ENCODE data around the gene MEF2C.

Gene MEF2C

DNA sequence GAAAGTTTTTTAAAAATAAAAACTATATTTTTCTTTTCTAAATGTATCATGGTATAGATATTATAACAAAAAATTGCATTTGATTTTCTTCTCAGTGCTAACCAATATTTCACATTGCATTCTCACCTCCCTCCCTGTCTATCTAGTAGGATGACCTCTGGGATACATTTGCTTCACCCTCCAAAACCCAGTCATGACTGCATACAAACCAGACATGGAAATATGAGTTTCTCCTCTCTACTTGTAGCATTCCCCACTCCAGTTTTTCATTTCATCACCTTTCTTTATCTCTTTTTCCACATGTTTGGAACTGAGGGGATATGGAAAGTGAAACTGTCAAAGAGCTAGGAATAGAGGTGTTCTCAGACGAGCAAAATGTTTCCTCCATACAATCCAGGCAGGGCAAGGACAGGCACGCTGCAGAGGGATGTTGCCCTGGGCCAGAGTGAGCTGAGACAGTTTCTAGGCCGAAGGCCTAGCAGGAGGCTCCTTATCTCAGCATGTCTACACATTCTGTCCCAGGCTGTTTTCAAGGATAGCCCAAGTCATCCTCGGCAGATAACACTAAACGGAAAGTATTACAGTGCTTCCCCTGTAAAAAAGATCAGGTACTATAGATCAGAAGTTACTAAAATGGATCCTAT, 46.7 kb downstream of the MEF2C start:
- intact Hi-C loops (cut with DNase I), result loop anchor here (5.0 kb wide), 1 partner anchor 41 kb away; no protein-coding TSS in a partner anchor
- peak in 1 of 10 donors; percentile 55 for DNase-seq

DNA sequence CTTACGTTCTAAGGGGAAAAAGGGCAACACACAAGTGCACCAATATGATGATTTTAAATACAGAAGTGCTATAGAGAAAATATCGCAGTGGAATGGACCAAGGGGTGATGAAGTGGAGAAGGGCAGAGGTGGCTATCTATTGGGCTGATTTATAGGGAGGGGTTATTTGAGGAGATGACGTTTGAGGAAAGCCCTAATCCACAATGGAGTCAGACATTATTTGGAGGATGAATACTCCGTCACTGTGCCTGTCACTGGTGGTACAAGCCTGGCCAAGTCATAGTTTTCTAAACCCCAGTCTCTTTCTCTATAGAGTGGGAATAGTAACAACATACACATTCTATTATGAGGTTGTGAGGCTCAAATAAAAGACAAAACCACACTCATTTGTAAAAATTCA, 48.5 kb downstream of the MEF2C start:
- DNase-seq, result no peak
- intact Hi-C loops (cut with DNase I), result no loop called here

DNA sequence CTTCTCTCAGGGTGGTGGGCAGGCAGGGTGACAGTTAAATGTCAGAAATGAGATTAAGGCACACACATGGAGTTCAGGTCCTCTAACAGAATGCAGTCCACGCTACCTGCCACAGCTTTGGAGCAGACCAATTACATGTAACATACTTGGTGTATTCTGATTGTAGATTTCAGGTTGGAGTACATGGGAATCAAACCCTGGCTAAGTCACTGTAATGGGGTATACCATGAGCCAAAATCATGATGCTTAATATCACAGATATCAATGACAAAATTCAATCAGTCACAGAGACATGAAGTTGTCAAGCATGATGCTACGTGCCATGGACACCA, 48.9 kb downstream of the MEF2C start:
- intact Hi-C loops (cut with DNase I), result no loop called here
- no peak for DNase-seq

DNA sequence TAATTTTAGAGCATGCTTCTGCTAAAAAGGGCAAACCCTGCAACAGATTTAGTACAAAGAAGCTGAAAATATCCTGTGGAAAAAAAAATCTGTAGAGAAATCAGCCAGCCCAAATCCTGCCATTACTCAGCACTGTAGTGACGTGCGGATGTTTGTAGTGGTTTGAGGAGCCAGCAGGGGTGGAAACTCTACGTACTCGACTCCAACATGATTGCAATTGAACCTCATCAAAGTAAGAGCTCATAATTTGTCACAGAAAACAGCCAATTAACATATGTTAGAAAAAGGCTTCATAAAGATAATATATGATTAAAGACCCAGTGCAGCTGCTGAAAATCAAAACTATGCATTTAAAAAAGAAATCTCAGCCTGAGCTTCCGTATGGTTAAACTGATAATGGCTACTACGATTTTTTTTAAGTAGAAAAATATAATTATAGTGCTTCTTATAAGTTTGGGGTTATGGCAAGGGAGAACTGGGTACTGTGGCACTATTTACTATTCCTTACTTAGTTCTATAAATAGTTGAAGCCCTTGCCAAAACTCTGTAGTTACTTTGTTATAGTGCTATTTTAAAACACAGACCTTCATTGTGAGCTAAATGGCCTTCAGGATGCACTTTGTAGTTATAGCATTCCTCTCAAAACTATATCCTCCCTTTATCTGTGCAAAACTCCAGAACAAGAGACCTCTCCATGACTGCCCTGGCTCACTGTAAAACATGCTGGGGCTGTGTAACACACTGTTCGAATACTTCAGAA, 49.4 kb downstream of the MEF2C start:
- intact Hi-C loops (cut with DNase I), result no loop called here
- peak in 3 of 10 donors; percentile 30 to 82 (median 52) for DNase-seq

DNA sequence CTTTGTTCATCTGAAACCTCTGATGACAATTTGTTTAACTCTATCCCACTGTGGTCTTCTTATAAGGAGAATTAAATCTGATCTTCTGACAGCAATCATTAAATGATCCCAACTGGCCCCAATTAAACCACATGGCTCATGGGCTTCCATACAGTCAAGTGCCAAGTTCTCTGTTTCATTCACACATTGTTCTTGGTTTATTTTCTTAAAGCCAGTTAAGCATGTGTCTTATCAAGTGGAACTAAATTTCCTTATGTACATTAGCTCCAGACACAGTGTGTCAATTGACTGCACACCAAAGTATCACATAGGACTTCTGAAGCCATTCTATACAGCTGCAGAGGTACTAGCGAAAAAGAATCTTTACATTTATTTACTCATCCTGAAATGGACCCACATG, 51.2 kb downstream of the MEF2C start:
- intact Hi-C loops (cut with DNase I), result no loop called here
- no peak for DNase-seq

DNA sequence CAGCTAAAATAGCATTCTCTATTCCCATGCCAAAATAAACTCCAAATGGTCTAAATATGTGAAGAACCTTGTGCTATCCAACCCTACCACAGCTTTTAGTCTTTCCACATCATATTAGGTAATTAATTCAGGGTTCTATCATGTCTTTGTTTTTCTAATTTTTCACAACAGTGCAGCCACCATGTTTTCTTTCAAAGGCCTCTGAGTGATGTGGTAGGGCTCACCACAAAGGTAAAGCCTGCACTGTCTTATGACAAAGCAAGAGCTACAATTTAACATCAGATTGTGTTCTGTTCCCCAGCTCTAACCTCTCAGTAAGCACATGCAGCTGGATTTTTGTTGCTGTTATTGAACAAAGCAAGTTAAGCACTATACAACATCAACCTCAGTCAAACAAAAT, 52.4 kb downstream of the MEF2C start:
- DNase-seq, result no peak
- intact Hi-C loops (cut with DNase I), result no loop called here

DNA sequence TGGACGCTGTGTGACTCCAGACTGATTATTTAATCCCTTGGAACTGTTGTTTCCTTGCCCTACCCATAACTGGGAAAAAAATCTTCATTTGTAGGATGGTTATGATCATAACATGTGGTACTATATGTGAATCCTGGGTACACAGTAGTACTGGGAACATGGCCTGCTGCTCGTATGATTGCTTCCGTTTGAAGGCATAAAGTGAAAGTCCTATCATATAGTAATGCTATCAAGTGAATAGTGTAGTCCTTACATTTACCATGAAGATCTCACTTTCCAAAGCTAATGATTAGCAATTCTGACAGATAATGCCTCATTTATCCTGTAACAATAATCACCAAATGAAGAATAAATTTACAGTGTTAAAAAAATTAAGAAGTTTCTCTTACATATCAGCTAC, 53.2 kb downstream of the MEF2C start:
- DNase-seq, result no peak
- intact Hi-C loops (cut with DNase I), result no loop called here

DNA sequence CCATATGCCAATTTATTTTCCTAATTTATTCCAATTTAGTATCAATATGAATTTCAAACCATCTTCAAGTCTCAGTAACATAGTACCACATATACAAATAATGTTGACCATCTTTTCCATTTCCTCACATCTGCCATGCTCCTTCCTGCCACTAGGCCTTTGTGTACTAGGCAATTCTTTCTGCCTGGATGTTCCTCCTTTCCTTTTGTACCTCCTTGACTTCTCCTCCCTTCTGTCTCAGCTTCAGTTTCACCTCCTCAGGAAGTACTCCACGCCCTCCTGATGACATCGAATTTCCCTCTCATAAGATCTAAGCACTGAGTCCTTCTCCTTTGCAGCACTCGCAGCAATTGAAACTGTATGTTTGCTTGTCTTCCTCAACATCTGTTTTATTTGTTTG, 53.9 kb downstream of the MEF2C start:
- intact Hi-C loops (cut with DNase I), result no loop called here
- DNase-seq, result no peak

DNA sequence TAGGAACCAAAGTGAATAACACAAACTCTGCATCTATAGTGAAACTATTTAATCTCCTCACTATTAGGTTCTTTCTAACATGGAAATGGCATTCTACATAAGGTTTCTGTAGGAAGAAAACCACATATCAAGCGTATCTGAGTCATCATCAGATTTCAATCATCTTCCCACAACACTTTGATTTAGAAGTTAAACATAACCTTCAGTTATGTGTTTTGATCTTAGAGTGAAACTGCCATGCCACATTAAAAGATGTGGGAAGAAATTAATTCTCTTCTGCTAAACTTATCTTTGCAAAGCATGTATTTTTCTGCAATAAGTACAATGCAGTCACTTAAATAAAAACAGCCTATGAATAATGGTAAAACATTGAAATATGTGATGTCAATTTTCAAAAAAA, 55.0 kb downstream of the MEF2C start:
- no peak for DNase-seq
- intact Hi-C loops (cut with DNase I), result no loop called here

DNA sequence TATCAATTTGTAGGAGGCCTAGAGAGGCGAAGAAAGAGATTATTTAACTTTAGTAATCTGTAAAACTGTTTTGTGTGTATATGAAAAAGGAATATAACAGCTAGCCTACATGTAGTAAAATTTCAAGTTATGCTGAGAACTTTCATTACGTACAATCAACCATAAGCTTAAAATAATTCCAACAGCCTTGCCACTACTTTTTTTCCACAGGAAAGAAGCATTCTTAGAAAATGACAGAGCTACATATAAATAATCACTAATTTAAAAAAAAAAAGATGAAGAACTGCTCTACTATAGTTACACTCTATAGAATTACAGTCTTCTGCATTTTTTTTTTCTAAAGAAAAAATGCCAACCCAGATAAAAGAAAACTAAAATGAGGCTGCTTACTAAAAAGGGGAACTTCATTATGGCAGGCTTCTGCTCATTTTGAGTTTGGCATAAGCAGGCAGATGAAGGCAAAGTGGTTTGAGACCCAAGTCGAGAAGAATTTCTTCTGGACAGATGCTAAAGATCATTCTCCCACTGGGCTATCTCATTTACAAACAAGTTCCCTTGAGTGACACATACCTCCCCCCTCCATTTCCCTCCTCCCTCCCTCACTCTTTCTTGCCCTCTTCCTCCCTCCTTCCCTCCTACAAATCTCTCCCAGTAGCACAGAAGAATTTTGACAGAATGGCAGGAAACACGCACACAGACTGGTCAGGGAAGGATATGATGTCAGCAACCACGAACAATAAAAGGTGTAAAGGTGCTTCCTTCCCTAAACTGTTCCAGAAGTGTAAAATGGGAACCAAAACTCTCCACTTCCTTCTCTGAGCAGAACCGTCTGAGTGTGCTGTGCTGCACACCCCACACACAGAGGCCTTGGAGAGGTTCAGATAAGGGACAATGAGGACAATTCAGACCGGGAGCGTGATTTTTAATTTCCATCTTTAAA, 56.1 kb downstream of the MEF2C start:
- DNase-seq, result peak in 2 of 10 donors; percentile 57 to 75

DNA sequence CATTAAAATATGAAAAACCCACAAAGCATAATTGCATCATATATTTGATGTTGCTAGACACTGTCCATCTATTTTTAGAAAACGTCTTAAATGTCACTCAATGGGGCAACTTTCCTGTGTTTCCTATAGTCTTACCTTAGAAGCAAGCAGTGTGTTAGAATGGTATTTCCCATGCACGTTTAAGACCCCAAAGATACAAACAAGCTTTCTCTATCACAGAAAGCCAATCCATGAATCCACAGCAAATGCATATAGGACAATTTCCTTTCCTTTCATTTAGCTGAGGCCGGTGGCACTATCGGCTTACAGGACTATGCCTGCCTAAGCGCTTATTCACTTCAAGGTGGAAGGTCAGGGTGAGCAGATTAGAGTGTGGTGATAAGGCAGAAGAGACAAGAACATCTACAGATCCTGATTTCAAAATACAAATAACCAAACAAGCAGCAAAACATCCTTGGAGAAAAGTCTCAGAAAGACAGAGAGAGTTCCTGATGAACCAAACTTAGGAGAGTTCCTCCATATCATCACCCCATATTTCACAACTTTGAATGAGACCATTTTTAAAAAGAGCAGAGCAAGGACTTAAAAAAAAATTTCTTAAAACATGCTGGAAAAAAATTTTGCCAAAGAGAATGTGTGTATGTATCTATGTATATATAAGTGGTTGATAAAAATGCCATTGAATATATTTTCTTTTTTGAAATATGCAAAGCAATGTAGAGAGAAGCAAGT, 57.2 kb downstream of the MEF2C start:
- no peak for DNase-seq
- intact Hi-C loops (cut with DNase I), result no loop called here

More for the DNA sequence above, 56.1 kb downstream of the MEF2C start:
- intact Hi-C loops (cut with DNase I), result no loop called here

DNA sequence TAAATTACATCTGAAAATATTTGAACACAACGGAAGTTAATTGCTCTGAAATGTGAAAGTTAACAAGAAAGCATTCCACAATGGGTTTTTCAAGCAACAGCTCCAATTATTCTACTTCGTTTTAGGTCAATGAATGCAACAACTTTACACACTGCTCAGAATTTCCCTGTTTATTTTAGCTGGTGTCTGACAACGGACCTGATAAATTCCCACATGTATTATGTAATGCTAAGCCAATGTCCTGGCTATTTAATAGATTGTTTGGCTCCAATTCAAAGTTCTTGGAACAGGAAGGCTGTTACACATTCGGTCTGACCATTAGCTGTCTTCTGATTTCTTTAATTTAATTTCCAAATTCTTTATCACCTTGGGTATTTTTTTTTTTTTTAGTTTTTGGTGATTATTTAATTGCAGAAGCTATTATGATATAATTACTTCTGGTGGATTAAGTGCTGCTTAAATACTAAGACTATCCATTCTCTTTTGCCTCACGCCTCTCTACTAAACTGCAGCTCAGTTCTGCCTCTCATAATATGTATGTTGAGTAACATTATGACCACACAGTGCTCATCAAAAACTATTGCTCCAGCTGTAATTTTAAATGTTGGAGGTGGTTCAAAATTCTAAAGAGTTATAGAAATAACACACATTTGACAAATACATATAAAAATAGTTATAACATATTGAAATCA, 57.9 kb downstream of the MEF2C start:
- no peak for DNase-seq
- intact Hi-C loops (cut with DNase I), result no loop called here

DNA sequence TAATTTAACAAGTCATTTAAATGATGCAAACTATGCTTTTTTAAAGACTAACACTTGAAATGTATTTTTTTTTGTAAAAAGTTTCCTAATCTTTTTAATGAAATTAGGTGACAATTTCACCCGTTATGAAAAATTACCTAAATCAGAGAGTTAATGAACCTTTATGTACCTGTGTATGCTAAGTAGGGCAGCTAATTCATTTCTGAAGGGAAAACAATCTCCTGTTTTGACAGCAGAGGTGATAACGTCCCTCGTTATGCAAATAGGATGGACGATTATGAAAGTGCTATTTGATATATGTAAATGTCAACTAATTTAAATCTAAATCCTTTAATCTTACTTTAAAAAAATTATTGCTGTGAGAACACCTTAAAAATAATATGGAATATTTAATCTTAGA, 58.8 kb downstream of the MEF2C start:
- intact Hi-C loops (cut with DNase I), result no loop called here
- no peak for DNase-seq

DNA sequence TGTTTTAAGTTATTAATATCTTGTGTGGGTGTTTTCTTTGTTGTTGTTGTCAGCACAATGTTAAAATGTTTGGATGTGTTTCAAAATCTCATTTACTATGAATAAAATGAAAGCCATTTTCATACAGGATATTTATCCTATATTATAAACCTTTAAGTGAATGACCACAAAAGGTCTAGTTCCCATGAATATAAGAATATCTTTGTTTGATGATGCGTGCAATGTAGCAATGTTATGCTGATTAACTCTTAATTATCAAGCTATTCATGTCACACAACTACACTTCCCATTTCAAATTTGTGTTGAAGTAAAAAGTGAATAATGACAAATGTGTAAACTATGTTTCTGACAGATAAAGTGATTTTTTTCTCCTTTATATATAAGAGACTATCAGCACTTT, 59.8 kb downstream of the MEF2C start:
- no peak for DNase-seq
- intact Hi-C loops (cut with DNase I), result no loop called here

DNA sequence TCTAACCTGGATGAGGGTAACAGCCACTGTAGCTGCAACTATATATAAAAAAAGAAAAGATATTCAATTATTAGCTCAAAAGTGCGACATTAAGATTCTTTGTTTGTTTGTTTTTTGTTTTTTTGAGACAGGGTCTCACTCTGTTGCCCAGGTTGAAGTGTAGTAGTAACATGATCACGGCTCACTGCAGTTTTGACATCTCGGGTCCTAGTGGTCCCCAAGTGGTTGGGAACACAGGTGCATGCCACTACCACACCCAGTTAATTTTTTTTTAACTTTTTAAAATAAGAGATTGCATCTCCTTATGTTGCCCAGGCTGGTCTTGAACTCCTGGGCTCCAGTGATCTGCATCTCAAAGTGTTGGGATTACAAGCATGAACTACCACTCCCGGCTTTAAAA, 61.8 kb downstream of the MEF2C start:
- DNase-seq, result no peak
- intact Hi-C loops (cut with DNase I), result no loop called here

DNA sequence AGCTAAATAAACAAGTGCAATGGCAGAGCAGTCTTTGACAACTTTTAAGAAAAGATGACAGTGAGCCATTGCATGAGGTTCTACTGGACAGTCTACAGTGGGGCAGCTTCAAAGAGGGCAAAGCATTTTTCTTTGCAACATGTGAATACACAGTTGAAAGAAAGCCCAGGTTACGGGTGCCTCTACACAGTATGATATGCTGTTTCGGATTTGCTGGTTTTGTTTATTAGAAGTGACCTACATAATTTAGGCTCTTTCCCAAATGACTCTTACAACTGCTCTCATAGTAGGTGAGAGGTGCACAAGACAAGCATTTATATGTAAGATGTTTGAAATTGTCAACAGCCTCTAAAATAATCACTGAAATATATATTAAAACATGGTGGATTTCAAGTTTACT, 62.4 kb downstream of the MEF2C start:
- intact Hi-C loops (cut with DNase I), result no loop called here
- DNase-seq, result no peak

DNA sequence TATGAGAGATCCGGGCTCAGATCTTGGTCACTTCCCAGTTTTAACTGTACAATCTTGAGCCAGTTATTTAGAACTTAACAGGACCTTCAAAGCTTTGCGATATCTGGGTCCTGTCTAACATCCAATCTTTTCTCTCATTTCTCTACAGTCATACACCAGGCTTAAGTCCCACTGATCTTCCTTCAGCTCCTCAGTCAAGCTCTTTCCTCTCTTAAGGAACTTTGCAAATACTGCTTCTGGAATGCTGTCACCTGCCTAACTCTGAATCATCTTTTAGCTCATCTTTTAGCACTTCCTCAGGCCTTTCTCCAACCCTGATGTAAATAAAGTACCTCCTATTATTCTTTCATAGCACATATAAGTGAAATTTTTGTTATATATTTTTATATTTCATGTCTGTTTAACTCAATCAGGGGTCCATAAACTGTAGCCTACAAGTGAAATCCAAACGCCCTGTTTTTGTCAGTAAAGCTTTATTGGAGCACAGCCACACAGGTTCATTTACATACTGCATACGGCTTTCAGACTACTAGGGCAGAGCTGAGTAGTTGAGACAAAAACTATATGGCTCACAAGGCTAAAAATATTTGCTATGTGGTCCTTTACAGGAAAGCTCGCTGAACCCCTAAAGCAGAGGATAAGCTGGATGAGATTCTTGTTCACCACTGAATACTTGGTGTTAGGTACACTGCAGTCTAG, 63.5 kb downstream of the MEF2C start:
- intact Hi-C loops (cut with DNase I), result no loop called here
- no peak for DNase-seq

DNA sequence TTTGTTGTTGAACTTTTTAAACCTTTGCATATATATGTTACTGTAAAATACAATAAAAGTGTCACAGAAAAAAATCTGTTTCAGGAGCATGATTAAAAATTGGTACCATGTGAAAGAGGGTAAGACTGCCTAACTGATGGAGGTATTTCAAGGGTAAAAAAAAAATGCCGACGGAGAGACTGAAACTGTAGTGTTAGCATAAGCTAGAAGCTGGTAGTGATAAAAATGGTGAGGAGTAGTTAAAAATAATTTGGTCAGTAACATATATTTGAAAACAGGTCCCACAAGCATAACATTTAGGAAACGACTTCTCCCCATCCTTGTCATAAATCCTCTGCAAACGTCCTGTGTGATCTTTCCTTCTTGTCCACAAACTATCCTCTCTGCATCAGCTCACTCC, 64.7 kb downstream of the MEF2C start:
- intact Hi-C loops (cut with DNase I), result no loop called here
- no peak for DNase-seq

DNA sequence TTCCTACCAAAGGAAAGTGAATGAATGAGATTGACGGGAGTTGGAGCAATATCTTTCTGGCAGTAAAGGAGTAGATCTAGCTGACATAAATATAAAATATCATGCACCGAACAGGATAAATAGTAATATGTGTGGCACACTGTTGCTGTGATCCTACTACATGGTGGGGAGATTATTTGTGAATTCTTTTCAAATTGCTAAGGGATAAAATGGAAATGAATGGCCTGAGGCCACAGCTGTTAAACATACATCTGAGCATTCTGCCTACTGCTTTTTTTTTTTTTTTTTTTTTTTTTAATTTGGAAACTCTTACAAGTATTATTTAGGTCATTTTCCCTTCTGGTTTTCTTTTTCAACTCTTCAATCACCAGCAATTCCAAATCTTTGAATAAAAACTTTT, 66.8 kb downstream of the MEF2C start:
- intact Hi-C loops (cut with DNase I), result no loop called here
- no peak for DNase-seq
